Measurements from ENCODE around the gene FOXL1.

Gene FOXL1

GRCh38 chr16:86578061-86578599 lies at the start of gene FOXL1:
Gene FOXL1 (plus strand): TSS chr16:86578549. CDS start chr16:86578724, 175 bp downstream.
- DNase-seq (ENCODE audit: low read depth in 2 of 2), result no peak

DNA sequence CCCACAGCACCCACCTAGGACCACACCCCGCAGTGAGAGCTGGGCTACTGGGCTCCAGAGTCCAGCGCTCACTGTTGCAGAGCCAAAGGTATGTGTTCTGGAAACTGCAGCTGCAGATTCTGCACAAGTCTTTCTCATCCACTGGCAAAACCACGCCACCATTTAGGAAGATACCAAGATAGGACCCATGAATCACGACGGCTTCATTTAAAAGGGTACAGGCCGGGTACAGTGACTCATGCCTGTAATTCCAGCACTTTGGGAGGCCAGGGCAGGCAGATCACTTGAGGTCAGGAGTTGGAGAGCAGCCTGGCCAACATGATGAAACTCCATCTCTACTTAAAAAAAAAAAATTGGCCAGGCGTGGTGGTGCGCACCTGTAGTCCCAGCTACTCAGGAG lies 49.2 kb upstream of the FOXL1 start:
- no peak for DNase-seq (ENCODE audit: low read depth in 2 of 2)

GRCh38 chr16:86530251-86531190 lies 47.8 kb upstream of the FOXL1 start:
- DNase-seq (ENCODE audit: low read depth in 2 of 2), result no peak

DNA sequence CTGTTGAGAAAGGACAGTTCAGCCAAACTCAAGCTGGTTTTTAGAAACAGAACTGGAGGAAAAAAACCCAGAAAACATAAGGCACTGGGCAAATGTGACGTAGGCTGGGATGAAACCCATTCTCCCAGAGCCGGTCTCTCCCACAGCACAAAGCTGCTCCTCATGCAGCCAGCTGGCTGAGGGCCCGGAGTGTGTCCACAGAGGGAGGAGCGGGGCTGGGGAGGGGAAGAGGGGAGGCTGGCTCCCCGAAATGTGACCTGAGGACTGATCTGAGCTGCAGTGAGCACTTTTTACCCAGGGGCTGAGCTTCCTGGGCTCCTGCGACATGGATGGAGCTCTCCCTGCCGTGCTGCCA lies 47.2 kb upstream of the FOXL1 start:
- DNase-seq (ENCODE audit: low read depth in 2 of 2), result no peak

DNA sequence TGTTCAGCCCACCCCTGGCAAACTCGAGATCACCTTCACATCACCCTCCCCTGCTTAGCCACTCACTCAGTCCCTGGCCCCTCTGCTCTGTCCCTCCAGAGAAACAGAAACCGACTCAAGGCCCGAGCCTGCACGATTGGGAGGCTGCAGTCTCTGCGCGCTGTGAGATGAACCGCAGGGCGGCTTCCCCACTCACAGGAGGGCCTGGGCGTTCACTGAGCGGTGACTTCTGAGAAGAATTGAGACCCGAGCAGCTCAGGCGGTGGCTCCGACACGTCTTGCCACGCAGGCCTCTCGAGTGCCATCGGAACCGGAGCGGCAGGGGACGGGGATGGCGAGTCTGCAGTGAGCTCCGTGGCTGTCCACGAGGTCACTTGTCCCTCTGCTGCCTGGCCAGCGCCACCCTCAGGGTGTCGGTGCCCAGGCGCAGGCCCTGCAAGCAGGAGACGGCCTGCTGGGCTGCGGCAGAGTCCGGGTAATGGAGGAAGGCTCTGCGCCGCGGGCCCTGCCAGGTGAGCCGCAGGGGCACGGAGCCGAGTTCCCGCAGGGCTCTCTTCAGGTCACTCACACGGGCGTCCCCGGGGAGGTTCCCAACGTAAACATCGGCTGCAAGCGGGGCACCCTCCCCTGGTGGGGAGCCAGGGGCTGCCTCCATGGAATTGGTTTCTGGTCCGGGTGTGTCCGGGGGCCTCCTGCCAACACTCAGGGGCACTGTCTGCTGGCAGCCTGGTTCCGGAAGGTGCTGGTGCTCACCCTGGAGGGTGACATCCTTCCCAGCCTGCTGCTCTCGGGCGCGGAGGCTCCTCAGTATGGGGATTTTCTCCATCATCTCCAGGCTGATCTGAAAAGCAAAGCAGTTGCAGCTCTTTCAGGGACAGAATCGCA lies 46.5 kb upstream of the FOXL1 start:
- no peak for DNase-seq (ENCODE audit: low read depth in 2 of 2)

DNA sequence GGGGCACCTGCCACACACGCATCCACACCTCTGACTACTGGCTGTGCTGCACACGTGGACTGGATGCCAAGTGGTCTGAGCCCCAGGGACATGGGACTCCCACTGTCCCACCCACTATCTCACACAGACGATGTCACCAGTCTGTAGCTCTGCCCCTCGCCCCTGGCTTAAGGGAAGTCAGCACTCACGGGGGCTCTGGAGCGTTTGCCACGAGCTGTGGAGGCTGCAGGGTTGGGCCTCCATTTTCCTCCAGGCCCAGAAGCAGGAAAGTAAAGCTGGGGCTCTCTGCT lies 45.9 kb upstream of the FOXL1 start:
- no peak for DNase-seq (ENCODE audit: low read depth in 2 of 2)

DNA sequence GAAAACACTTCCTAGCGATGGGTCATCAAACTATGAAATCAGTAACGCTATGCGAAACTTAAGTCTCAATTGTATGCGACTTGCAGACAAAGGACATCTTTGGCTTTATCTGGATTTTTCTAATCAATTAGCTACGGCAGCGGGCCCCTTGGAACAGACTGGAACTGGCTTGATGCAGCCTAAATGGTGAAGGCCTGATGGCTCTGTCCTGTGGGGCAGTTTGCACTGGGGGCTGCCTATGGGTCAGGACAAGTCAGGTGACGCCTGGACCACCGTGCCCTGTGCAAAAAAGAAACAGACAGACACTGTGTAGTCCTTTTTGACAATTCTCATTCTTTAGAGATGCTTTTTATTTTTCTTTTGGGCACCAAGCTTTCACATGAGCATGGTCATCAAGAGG lies 45.3 kb upstream of the FOXL1 start:
- no peak for DNase-seq (ENCODE audit: low read depth in 2 of 2)

DNA sequence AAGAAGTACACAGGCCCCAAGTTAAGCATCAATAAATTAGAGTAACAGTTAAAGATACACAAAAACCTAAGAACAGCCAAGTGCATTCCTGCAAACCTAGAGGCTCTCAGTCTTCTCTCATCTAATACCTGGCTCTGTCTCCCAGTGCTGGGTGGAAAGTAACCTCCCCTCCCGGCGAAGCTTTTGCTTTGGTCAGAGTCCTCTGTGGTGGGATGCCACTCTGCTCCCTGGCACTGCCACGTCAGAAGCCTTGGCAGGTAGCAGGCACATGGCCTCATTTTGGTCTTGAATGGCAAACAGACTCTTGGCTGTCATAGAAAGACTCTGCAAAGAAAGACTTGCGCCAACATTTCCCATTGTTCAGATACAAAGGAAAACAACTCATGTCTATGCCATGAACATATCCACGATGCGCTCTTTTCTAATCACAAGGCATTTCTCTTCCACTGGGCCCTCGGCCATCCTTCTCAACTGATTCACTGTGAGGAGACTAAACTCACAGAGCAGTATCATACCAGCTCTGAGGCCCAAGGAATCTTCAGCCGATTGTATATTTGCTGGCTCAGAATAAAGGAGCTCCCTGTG lies 44.5 kb upstream of the FOXL1 start:
- DNase-seq (ENCODE audit: low read depth in 2 of 2), result no peak

DNA sequence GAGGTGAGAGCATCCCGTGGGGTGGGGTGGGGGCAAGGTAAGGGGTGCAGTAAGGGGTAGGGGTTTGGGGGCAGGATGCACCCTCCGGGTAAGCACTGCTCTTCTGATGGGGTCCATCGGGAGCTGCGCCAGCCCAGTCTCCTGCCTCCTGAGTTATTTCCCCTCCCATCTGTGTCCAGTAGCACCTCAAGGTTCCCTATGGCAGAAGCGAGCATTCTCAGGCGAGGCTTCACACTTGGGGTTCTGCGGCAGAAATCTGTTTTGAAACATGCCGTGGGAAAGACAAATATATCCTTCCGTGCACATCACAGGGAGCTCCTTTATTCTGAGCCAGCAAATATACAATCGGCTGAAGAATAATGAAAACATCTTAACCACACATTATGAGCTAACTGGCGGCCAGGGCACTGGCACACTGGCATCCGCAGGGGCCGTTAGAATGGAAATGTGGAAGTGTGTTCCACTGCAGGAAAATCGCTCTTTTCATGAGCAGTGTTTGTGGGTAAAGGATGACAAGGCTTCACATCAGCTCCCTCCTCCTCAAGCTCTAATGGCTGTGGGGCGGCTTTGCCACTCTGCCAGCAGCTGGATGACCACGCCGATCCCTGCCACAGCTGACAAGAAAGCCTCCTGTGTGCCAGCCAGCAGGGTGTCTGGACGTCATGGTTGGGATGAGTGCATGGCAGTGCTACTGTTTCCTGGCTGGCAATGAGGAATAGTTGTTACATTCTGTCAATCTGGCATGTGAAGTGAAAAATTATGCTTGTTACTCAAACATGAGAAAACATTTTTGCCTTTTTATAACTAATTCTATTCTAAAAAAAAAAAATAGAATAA lies 43.4 kb upstream of the FOXL1 start:
- DNase-seq (ENCODE audit: low read depth in 2 of 2), result no peak

GRCh38 chr16:86536621-86537020 lies 41.7 kb upstream of the FOXL1 start:
- DNase-seq (ENCODE audit: low read depth in 2 of 2), result no peak

DNA sequence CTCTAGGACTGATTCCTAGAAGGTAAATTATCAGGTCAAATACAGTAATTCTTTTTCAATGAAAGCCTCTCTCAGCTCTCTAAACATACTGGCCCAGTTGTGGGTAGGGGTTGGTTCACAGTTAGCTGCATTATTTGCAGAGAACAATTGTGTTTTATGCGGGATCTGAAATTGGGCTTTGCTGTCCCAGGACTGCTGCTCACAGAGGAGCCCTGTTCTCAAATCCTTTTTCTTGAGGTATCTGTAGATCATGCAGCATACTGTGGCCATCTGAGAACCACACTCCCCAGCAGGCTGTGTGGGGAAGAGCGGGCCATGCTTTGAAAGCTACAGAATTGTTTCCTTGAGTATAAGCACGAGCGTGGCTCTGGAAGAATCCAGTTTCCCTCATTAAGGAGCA lies 40.9 kb upstream of the FOXL1 start:
- no peak for DNase-seq (ENCODE audit: low read depth in 2 of 2)

DNA sequence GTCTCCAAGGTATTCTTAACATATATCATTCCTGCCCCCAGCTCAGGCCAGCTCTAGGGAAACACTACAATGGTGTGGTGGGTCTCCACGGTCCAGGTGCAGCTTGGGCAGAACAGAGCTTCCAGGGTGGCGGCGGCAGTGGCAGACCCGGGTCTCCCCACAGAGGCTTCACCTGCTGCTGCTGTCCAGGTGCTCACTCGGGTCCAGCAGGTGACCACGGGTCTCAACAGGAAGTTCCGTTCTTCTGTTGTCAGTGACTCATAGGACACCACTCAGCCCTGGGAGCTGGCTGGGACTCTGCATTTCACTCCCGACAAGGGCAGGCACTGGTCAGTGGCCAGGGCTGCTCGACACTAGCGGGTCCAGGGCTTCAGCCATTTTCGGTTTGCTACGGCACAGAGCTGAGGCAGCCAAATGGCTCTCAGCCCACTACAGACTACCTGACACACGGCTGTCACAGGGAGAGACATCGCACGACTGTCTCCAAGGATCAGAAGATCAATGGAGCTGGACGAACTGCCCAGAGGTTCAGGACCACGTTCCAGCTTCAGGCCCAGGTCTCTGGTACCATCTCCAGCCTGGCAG lies 40.1 kb upstream of the FOXL1 start:
- no peak for DNase-seq (ENCODE audit: low read depth in 2 of 2)

DNA sequence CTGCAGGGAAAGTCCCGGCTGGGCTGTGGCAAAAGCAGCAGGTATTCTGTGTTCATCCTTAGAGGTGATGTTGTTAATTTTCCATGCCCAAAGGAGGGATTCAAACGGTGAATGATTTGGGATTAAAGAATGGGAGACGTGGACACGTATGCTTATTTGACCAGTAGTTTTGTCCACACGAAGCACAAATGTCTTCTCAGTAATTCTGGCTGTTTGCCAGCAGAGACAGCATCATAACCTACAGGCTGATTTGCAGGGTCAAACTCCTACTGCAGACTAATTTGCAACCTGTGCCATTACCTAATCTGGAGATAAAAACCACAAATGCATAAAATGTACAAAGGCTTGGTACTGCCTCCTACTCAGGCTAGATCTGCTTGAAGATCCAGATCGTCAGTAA lies 37.5 kb upstream of the FOXL1 start:
- DNase-seq (ENCODE audit: low read depth in 2 of 2), result no peak

GRCh38 chr16:86541560-86541959 lies 36.8 kb upstream of the FOXL1 start:
- DNase-seq (ENCODE audit: low read depth in 2 of 2), result no peak

GRCh38 chr16:86542756-86543750 lies 35.3 kb upstream of the FOXL1 start:
- DNase-seq (ENCODE audit: low read depth in 2 of 2), result no peak

GRCh38 chr16:86545481-86545880 lies 32.9 kb upstream of the FOXL1 start:
- DNase-seq (ENCODE audit: low read depth in 2 of 2), result no peak

GRCh38 chr16:86545954-86546637 lies 32.3 kb upstream of the FOXL1 start:
- DNase-seq (ENCODE audit: low read depth in 2 of 2), result no peak

GRCh38 chr16:86546638-86547013 lies 31.7 kb upstream of the FOXL1 start:
- no peak for DNase-seq (ENCODE audit: low read depth in 2 of 2)

- DNase-seq (ENCODE audit: low read depth in 2 of 2), result no peak
Measured at GRCh38 chr16:86547286-86547685, 31.1 kb upstream of the FOXL1 start.

Measured in stimulated activated CD4-positive, alpha-beta T cell treated with anti-CD3 and anti-CD28 coated beads, Interleukin-1b, Interleukin-23, amount 100 ng/mL, for 1 hour (primary cell).